Measurements from ENCODE around the gene NPAS2. TPM values are rescaled to one million over a fixed set of nuclear protein-coding genes. Genes with fewer than 3 reads are reported as not detected.
A peak's percentile ranks its signal among the peaks of the same experiment; 100 is the strongest.

Gene NPAS2
- total RNA-seq, 2 donors from 2014 or later: 29.2 to 50.8 TPM

DNA sequence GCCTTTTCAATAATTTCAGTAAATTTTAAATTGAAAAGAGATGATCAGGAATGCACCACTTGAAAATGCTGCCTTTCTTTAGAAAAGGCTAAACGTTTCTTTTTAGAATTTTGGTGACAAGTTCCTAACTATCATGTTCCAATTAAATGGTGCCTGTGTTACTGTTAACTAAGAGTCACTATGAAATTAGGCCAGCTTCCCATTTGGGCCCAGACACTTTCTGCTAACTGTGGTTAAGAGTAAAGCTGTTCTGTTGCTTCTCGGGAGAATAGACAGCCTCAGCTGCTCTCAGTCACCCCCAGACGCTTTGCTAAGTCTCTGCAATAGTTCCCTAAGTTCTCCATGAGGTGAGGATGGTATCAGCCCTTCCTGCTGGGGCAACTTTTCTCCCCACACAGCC, 90.2 kb downstream of the NPAS2 start:
- Histone ChIP-seq H3K4me3 (no peak overlapping the region), H3K36me3 (peaks cover 13% of the 10 kb centered on the region), H3K27ac (no peak overlapping the region), H3K9me3 (no peaks in the 10 kb centered on the region), H3K27me3 (replicated peaks; ENCODE audit: insufficient read depth) (no peaks in the 10 kb centered on the region), H3K4me1 (ENCODE audit: control insufficient read depth in 1 of 2, low read depth in 2 of 2) (no peaks in the 10 kb centered on the region)
- DNase-seq (ENCODE audit: low spot score) (no peak), ATAC-seq (ENCODE audit: insufficient number of reproducible peaks, low FRiP score, low read depth) (no peak)
- TF ChIP-seq, protein P1, sequence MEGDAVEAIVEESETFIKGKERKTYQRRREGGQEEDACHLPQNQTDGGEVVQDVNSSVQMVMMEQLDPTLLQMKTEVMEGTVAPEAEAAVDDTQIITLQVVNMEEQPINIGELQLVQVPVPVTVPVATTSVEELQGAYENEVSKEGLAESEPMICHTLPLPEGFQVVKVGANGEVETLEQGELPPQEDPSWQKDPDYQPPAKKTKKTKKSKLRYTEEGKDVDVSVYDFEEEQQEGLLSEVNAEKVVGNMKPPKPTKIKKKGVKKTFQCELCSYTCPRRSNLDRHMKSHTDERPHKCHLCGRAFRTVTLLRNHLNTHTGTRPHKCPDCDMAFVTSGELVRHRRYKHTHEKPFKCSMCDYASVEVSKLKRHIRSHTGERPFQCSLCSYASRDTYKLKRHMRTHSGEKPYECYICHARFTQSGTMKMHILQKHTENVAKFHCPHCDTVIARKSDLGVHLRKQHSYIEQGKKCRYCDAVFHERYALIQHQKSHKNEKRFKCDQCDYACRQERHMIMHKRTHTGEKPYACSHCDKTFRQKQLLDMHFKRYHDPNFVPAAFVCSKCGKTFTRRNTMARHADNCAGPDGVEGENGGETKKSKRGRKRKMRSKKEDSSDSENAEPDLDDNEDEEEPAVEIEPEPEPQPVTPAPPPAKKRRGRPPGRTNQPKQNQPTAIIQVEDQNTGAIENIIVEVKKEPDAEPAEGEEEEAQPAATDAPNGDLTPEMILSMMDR (IDR thresholded peaks at IDR 0.05): no peak

DNA sequence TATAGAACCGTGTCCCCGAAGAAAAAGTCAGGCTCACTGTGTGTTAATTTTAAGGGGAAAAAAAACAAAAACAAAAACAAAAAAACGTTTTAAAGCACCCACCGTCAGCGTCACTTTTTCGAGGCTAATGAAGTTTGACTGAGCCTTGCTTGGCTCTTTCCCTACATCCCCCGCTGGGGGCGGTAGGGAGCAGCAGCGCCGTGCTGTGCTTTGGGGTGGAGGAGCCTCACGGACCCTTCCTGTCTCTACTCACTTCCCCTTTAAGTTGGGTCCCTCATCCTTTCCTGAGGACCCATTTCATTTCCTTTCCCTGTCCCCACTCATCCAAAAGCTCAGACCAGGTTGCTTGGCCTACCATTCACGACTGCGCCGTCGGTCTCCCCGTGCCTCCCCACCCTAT, 99.4 kb downstream of the NPAS2 start:
- Histone ChIP-seq H3K9me3 (no peaks in the 10 kb centered on the region), H3K4me3 (no peak overlapping the region), H3K27me3 (replicated peaks; ENCODE audit: insufficient read depth) (no peaks in the 10 kb centered on the region), H3K4me1 (ENCODE audit: control insufficient read depth in 1 of 2, low read depth in 2 of 2) (peaks cover 4 to 10% of the 10 kb centered on the region in 2 donors), H3K36me3 (peaks cover under 1% of the 10 kb centered on the region), H3K27ac (no peak overlapping the region)
- TF ChIP-seq, protein P1 (IDR thresholded peaks at IDR 0.05): peak; percentile 27
- ATAC-seq (ENCODE audit: insufficient number of reproducible peaks, low FRiP score, low read depth) (no peak), DNase-seq (ENCODE audit: low spot score) (no peak)

DNA sequence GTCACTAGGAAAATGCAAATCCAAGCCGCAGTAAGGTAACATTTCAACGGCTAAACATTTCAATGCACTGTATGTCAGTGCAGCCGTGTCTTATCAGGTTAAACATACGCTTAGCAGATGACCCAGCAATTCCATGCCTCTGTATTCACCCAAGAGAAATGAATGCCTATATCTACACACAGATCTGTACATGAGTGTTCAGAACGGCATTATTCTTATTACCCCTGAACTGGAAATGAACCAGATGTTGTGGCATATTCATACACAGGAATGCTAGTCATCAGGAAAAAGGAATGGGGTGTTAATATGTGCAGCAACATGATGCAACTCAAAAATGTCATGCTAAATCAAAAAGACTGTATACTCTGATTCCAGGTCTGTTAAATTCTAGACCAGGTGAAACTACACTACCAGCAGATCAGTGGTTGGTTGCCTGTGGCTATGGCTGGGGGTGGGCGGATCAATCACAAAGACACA, 101.8 kb downstream of the NPAS2 start:
- Histone ChIP-seq H3K4me1 (ENCODE audit: control insufficient read depth in 1 of 2, low read depth in 2 of 2) (peaks cover 6 to 19% of the 10 kb centered on the region in 2 donors), H3K36me3 (no peaks in the 10 kb centered on the region), H3K27ac (no peak overlapping the region), H3K9me3 (no peaks in the 10 kb centered on the region), H3K4me3 (no peak overlapping the region), H3K27me3 (replicated peaks; ENCODE audit: insufficient read depth) (no peaks in the 10 kb centered on the region)
- ATAC-seq (ENCODE audit: insufficient number of reproducible peaks, low FRiP score, low read depth) (no peak), DNase-seq (ENCODE audit: low spot score) (no peak)
- TF ChIP-seq, protein P1 (IDR thresholded peaks at IDR 0.05): no peak

DNA sequence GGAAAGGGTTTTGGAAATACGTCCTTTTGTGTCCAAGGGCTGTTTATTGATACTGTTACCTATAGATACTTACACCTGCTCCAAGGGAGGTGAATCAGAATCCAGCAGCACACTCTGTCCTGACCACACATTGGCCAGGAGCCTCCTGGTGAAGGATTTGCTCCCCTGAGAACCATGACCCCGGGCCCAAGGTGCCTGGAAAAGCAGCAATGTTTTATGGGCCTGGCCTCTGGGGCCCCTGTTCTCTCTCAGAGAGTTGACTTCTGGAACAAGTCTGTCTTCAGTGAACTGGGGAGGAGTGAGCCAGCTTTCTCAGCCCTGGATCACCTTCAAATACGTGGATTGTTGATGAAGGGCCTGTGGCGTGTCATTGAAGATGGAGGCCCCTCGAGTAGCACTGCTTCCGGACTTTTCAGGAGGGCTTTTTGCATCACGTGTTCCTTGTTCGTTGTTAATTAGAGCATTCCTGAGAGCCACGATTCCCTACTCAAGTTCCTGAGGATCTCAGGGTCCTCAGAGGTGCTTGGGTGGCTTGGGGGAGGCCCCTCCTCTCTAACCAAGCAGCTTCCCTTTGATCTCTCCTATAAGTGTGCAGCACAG, 103.6 kb downstream of the NPAS2 start:
- Histone ChIP-seq H3K27ac (peak overlapping the region; percentile 91 to 93), H3K27me3 (replicated peaks; ENCODE audit: insufficient read depth) (no peaks in the 10 kb centered on the region), H3K36me3 (no peaks in the 10 kb centered on the region), H3K4me1 (ENCODE audit: control insufficient read depth in 1 of 2, low read depth in 2 of 2) (peaks cover 6 to 19% of the 10 kb centered on the region in 2 donors), H3K9me3 (no peaks in the 10 kb centered on the region), H3K4me3 (no peak overlapping the region)
- ATAC-seq (ENCODE audit: insufficient number of reproducible peaks, low FRiP score, low read depth) (no peak), DNase-seq (ENCODE audit: low spot score) (no peak)
- TF ChIP-seq, protein P1 (IDR thresholded peaks at IDR 0.05): no peak

DNA sequence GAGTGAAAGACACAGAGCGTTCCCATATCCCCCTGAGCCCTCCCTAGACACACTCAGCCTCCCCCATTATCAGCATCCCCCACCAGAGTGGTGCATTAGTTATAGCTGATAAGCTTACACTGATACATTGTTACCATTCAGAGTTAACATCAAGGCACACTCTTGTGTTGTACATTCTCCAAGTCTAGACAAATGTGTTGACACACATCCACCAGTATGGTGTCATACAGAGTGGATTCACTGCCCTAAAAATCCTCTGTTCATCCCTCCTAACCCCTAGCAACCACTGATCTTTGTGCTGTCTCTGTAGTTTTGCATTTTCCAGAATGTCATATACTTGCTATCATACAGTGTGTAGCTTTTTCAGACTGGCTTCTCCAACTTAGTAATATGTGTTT, 104.2 kb downstream of the NPAS2 start:
- peaks cover 6 to 19% of the 10 kb centered on the region in 2 donors for H3K4me1 ChIP-seq (ENCODE audit: control insufficient read depth in 1 of 2, low read depth in 2 of 2)
- no peaks in the 10 kb centered on the region for H3K36me3 ChIP-seq
- peak overlapping the region; percentile 91 to 93 for H3K27ac ChIP-seq
- H3K27me3 ChIP-seq (replicated peaks; ENCODE audit: insufficient read depth): no peaks in the 10 kb centered on the region
- ATAC-seq (ENCODE audit: insufficient number of reproducible peaks, low FRiP score, low read depth) (no peak), DNase-seq (ENCODE audit: low spot score) (no peak)
- H3K4me3 ChIP-seq: peak overlapping the region; percentile 71
- TF ChIP-seq, protein P1 (IDR thresholded peaks at IDR 0.05): no peak
- H3K9me3 ChIP-seq: no peaks in the 10 kb centered on the region
